Right hindlimb (tissue), 1 donor: ENCODE results near the gene CDC42EP1.

ENCODE experiments used
- DNase-seq: peaks from one replicate; pipeline ENCODE4 v3.0.0-alpha.2; 2018

CDC42EP1 gene

DNA sequence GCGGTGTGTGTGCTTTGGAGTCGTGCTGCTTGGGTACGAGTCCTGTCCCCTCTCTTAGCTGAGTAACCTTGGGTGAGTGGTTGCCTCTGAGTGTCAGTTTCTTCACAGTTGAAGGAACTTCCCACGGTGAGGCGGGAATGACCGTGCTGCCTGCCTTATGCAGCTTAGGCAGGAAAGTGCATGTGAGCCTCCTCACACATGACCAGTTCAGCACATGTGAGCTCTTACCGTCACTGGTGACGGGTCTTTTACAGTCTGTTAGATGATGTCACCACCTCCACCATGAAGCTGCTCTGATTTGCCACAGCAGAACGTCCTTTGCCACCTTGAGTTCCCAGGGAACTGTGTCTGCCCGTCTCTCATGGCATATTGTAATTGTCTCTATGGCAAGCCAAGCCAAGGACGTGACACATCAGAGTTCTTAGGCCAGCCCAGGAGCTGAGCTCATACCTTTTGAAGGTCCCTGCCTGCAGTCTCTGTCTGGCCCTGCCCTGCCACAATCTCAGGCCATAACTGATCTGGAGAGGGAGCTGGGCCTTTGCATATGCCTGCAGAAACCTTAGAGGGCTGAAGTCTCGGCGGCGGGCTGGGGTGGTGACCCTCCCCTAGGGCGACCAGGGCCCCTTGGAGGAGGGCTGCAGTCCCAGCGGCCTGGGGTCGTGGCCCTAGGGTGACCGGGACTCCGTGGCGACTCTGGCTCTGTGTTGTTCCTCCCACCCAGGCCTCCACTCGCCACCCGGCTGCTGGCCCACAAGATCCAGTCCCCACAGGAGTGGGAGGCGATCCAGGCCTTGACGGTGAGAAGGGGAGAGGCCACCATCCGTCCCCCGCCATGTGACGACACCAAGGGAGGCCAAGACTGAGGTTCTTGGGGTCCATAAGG, 56.2 kb downstream of the CDC42EP1 start:
- no peak for DNase-seq

DNA sequence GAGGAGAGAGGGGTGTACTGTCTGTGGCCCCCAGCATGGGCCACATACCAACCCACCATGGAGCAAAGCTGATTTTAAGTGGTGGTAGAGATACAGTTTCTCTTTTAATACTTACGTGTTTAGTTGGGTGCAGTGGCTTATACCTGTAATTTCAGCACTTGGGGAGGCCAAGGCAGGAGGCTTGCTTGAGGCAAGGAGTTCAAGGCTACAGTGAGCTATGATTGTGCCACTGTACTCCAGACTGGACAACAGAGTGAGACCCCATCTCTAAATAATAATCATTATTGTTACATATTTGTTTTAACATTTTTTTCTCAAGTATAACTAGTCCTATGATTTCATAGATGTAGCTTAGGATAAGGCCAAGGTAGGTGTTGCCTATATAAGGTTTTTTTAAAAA, 57.2 kb downstream of the CDC42EP1 start:
- DNase-seq, result no peak

DNA sequence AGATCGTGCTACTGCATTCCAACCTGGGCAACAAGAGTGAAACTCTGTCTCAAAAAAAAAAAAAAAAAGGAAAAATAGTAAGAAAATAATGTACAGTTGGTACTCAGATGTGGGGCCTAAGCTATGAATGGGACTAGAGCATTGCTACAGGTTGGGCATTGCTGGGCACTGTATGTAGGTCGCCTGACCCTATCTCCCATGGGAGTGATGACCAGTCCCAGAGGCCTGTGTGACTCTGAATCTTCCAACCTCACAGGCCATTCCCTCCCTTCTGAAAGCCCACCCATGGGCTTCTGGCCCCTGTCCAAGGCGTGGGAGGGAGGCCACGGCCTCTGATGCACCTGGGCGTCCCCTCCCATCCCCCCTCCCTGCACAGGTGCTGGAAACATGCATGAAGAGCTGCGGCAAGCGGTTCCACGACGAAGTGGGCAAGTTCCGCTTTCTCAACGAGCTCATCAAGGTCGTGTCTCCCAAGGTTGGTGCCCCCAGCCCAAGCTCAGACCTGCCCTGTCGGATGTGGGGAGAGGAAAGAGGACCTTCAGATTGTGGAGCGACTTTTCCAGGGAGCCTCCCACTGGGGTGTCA, 57.9 kb downstream of the CDC42EP1 start:
- DNase-seq, result no peak

DNA sequence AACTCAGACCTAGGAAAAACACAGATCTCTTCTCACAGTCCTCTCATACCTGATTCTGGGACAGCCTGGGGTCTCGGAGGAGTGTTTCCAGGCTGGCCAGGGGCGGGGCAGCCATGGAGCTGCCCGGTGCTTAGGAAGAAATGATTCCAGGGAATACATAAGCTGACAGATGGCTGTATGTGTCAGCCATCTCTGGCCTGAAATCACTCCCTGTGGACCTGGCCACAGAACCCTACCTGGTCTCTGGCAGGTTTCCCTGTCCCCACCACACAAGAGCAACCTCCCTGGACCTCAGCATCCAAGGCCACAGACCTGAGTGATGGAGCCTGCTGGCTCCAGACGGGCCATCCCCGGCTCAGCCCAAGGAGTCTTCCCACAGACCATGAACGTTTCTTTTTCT, 58.4 kb downstream of the CDC42EP1 start:
- no peak for DNase-seq
